Astrocyte (in vitro differentiated cells and primary cell): ENCODE results near the gene PEX5L. TPM values are rescaled to one million over a fixed set of nuclear protein-coding genes. Genes with fewer than 3 reads are reported as not detected.

Experiments
- DNase-seq: peaks from one replicate; pipeline ENCODE4 v3.0.0-alpha.2; 2010; ENCODE audit warnings: low read depth
- FAIRE-seq: peaks from 2 replicates; lab custom pipeline; 2011; peaks lifted over from hg19 to GRCh38; lab: Jason Lieb, UNC
- H2AFZ ChIP-seq: 2 replicates; pipeline ENCODE4 v1.6.0; 2012; ENCODE audit warnings: low read depth, low read length, inconsistent platforms
- H3K27ac ChIP-seq: 2 replicates; pipeline ENCODE4 v1.5.1; 2011; ENCODE audit warnings: low read depth, low read length, inconsistent platforms
- H3K27me3 ChIP-seq: 2 replicates; pipeline ENCODE4 v1.6.0; 2011; ENCODE audit warnings: low read length, inconsistent platforms; ENCODE audit not compliant: insufficient read depth
- H3K36me3 ChIP-seq: 2 replicates; pipeline ENCODE4 v1.5.1; 2011; ENCODE audit warnings: low read length, inconsistent platforms; ENCODE audit not compliant: insufficient read depth
- H3K4me1 ChIP-seq: 2 replicates; pipeline ENCODE4 v1.5.1; 2011; ENCODE audit warnings: low read length, inconsistent platforms; ENCODE audit not compliant: insufficient read depth
- H3K4me2 ChIP-seq: 2 replicates; pipeline ENCODE4 v1.6.0; 2012; ENCODE audit warnings: low read length, inconsistent platforms
- H3K4me3 ChIP-seq: 2 replicates; pipeline ENCODE4 v1.5.1; 2011; ENCODE audit warnings: low read depth, mild to moderate bottlenecking, low read length, inconsistent platforms; ENCODE audit not compliant: insufficient read depth
- H3K79me2 ChIP-seq: 2 replicates; pipeline ENCODE4 v1.6.0; 2012; ENCODE audit warnings: mild to moderate bottlenecking, low read length, inconsistent platforms; ENCODE audit not compliant: insufficient read depth
- H3K9ac ChIP-seq: 2 replicates; pipeline ENCODE4 v1.6.0; 2012; ENCODE audit warnings: mild to moderate bottlenecking, low read length, inconsistent platforms
- H3K9me3 ChIP-seq: 2 replicates; pipeline ENCODE4 v1.5.1; 2012; ENCODE audit warnings: low read depth, mild to moderate bottlenecking, low read length, inconsistent platforms; ENCODE audit not compliant: insufficient read depth
- H4K20me1 ChIP-seq: 2 replicates; pipeline ENCODE4 v1.6.0; 2012; ENCODE audit warnings: low read length, inconsistent platforms; ENCODE audit not compliant: insufficient read depth
- H3K27ac Mint-ChIP-seq: one replicate; pipeline ENCODE4 v1.8.0; 2021; ENCODE audit warnings: mild to moderate bottlenecking, mixed read lengths; ENCODE audit not compliant: unreplicated experiment
- H3K27me3 Mint-ChIP-seq: one replicate; pipeline ENCODE4 v1.8.0; 2021; ENCODE audit warnings: low read depth, mixed read lengths; ENCODE audit not compliant: unreplicated experiment
- H3K36me3 Mint-ChIP-seq: one replicate; pipeline ENCODE4 v1.8.0; 2021; ENCODE audit warnings: low read depth, mixed read lengths; ENCODE audit not compliant: unreplicated experiment
- H3K4me1 Mint-ChIP-seq: one replicate; pipeline ENCODE4 v1.8.0; 2021; ENCODE audit warnings: low read depth, mixed read lengths; ENCODE audit not compliant: unreplicated experiment
- H3K4me3 Mint-ChIP-seq: one replicate; pipeline ENCODE4 v1.8.0; 2021; ENCODE audit warnings: mild to moderate bottlenecking, moderate library complexity, mixed read lengths; ENCODE audit not compliant: unreplicated experiment
- H3K9me3 Mint-ChIP-seq: one replicate; pipeline ENCODE4 v1.8.0; 2021; ENCODE audit warnings: mild to moderate bottlenecking, mixed read lengths; ENCODE audit not compliant: unreplicated experiment
- CTCF ChIP-seq: IDR thresholded peaks from 2 replicates; pipeline ENCODE4 v1.5.1; 2011; ENCODE audit warnings: low read depth, mild to moderate bottlenecking, inconsistent platforms, low read length, moderate library complexity; ENCODE audit not compliant: insufficient read depth
- EZH2 ChIP-seq: IDR thresholded peaks from 2 replicates; pipeline ENCODE4 v1.6.1; 2012; ENCODE audit warnings: mild to moderate bottlenecking, low read length, inconsistent platforms; ENCODE audit not compliant: insufficient read depth
- total RNA-seq: library from RNA; stranded (reverse); gene quantifications from 2 replicates; pipeline ENCODE4 v1.2.1, GENCODE V29; 2021

Gene PEX5L
- total RNA-seq, 1 donor from 2014 or later = 0.43 TPM

DNA sequence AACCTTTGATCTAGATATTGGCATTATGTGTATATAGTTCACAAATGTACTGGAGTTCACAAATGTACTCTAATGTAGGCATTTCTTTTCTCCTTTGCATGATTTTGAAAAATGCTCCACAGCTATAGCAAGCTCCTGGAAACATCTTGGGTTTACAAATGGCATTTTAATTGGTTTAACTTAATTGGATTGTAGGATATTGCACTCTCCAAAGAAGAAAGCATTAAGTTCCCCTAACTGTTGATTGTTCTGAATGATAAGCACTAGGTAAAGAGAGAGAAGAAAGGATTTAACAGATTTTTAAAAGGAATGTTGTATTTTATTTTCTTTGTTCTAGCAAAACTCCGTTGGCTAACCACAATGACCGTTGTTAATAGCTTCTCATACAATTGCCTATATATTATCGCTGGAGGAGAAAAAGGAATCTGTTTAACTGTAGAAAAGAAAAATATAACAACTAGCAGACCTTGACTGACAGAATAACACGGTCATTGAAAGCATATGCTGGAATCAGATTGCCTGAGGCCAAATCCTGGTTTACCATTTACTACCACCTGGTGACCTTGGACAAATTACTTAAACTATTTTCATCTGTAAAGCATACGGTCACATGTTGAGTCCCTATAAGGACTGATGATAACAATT is 170.8 kb downstream of the PEX5L start:
- Histone ChIP-seq H3K27me3 (no peaks in the 10 kb centered on the region), H3K79me2 (no peaks in the 10 kb centered on the region), H2AFZ (no peak overlapping the region), H3K36me3 (no peaks in the 10 kb centered on the region), H3K9me3 (no peaks in the 10 kb centered on the region), H3K9ac (no peak overlapping the region), H3K27ac (no peak overlapping the region), H3K4me1 (no peaks in the 10 kb centered on the region), H3K4me3 (no peak overlapping the region), H4K20me1 (no peaks in the 10 kb centered on the region), H3K4me2 (no peak overlapping the region)
- H3K27me3 Mint-ChIP-seq = peaks cover 2% of the 10 kb centered on the region
- H3K36me3 Mint-ChIP-seq = no peaks in the 10 kb centered on the region
- no peaks in the 10 kb centered on the region for H3K4me1 Mint-ChIP-seq
- TF ChIP-seq CTCF (no peak), EZH2 (no peak)
- no peak for DNase-seq
- no peak overlapping the region for H3K27ac Mint-ChIP-seq
- FAIRE-seq = no peak
- no peaks in the 10 kb centered on the region for H3K9me3 Mint-ChIP-seq
- no peak overlapping the region for H3K4me3 Mint-ChIP-seq

DNA sequence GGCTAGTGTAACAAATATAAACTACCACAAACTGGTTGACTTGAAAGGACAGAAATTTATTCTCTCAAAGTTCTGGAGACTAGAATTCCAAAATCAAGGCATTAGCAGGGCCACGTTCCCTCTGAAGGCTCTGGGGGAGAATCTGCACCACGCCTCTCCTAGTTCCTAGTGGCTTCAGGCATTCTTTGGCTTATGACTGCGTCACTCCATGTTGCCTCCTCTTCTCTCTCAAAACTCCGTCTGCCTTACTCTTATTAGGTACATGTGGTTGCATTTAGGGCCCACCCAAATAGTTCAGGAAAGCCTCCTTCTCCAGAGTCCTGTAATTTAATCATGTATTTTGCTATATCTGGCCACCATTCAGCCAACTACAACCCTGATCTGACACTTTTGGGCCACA is 174.8 kb downstream of the PEX5L start:
- no peaks in the 10 kb centered on the region for H3K27me3 ChIP-seq
- no peak overlapping the region for H3K27ac ChIP-seq
- H3K4me2 ChIP-seq = no peak overlapping the region
- H2AFZ ChIP-seq = no peak overlapping the region
- H3K4me3 ChIP-seq = no peak overlapping the region
- no peaks in the 10 kb centered on the region for H3K36me3 ChIP-seq
- Mint-ChIP-seq H3K4me3 (no peak overlapping the region), H3K36me3 (no peaks in the 10 kb centered on the region), H3K27me3 (no peaks in the 10 kb centered on the region), H3K9me3 (no peaks in the 10 kb centered on the region), H3K27ac (no peak overlapping the region), H3K4me1 (no peaks in the 10 kb centered on the region)
- H3K79me2 ChIP-seq = no peaks in the 10 kb centered on the region
- no peaks in the 10 kb centered on the region for H4K20me1 ChIP-seq
- no peak for DNase-seq
- H3K9me3 ChIP-seq = no peaks in the 10 kb centered on the region
- no peak overlapping the region for H3K9ac ChIP-seq
- TF ChIP-seq EZH2 (no peak), CTCF (no peak)
- H3K4me1 ChIP-seq = no peaks in the 10 kb centered on the region
- FAIRE-seq = no peak

GRCh38 chr3:179861292-179861691 is 175.4 kb downstream of the PEX5L start:
- no peak overlapping the region for H3K4me3 ChIP-seq
- Mint-ChIP-seq H3K27me3 (no peaks in the 10 kb centered on the region), H3K27ac (no peak overlapping the region), H3K4me1 (no peaks in the 10 kb centered on the region), H3K9me3 (no peaks in the 10 kb centered on the region), H3K36me3 (no peaks in the 10 kb centered on the region), H3K4me3 (no peak overlapping the region)
- no peak overlapping the region for H3K4me2 ChIP-seq
- DNase-seq (no peak), FAIRE-seq (no peak)
- no peak for TF ChIP-seq EZH2
- TF ChIP-seq CTCF = no peak
- no peaks in the 10 kb centered on the region for H3K36me3 ChIP-seq
- H3K79me2 ChIP-seq = no peaks in the 10 kb centered on the region
- no peaks in the 10 kb centered on the region for H3K27me3 ChIP-seq
- H3K27ac ChIP-seq = no peak overlapping the region
- no peaks in the 10 kb centered on the region for H3K4me1 ChIP-seq
- H3K9ac ChIP-seq = no peak overlapping the region
- H2AFZ ChIP-seq = no peak overlapping the region
- H4K20me1 ChIP-seq = no peaks in the 10 kb centered on the region
- no peaks in the 10 kb centered on the region for H3K9me3 ChIP-seq
